GM12801 (cell line): ENCODE measurements around the gene CEP104.

Source experiments
- CTCF ChIP-seq: IDR thresholded peaks from one replicate; pipeline ENCODE4 v1.5.1; 2011; ENCODE audit warnings: control low read depth; ENCODE audit not compliant: insufficient read length; ENCODE audit errors: extremely low read depth

The CEP104 gene

GRCh38 chr1:3892748-3893147 lies 35.7 kb upstream of the CEP104 start:
- no peak for TF ChIP-seq CTCF

DNA sequence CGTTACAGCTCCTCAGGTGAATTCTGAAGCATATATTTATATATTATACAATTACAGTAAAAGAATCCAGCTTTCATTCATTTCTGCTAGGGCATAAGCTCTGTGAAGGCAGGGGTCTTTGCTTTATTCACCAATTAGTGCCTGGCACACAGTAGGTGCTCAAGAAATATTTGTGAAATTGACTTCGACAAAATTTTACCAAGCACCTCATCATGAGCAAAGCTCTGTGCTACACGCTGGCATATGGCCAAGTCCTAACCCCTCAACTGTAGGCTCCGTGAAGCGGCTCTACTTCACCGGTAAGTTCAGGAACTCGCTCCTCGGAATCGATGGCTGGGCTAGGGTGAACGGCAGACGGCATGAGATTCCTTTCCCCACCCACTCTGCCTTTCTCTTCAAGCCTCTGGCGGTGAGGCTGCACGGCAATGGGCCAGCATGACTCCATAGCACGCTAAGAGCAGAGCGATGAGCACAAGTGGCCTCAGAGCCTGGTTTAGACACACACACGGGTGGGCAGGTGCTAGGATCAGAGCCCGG lies 34.4 kb upstream of the CEP104 start:
- TF ChIP-seq CTCF = no peak

- TF ChIP-seq CTCF = no peak
Observed at GRCh38 chr1:3890389-3891328, 33.6 kb upstream of the CEP104 start.

GRCh38 chr1:3889936-3890335 lies 32.9 kb upstream of the CEP104 start:
- no peak for TF ChIP-seq CTCF

DNA sequence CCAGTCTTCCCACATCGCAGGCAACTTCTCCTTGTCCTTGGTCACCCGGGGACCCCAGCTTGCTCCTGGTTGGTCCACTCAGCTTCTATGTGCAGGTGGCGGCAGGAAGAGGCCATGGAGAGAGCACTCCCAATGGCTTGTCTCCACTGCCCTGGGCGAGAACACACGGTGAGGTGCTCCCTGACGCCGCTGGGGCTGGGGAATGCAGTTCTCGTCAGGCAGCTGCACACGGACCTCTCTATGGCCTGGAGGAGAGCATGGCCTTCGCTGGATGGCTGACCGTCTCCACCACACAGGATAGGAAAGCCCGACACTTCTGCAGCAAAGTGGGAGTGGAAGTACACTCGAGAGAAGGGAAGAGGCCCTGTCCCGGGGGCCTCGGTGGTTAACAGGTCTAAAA lies 31.3 kb upstream of the CEP104 start:
- TF ChIP-seq CTCF = no peak

GRCh38 chr1:3886691-3887090 lies 29.7 kb upstream of the CEP104 start:
- no peak for TF ChIP-seq CTCF

GRCh38 chr1:3886106-3886670 lies 29.2 kb upstream of the CEP104 start:
- TF ChIP-seq CTCF = no peak
